ENCODE measurements around the gene KDM2B. TPM values are rescaled to one million over a fixed set of nuclear protein-coding genes. Genes with fewer than 3 reads are reported as not detected.

The KDM2B gene
- total RNA-seq, 2 donors from 2014 or later, result 18.1 to 39.3 TPM

GRCh38 chr12:121452985-121453360 lies 127.8 kb downstream of the KDM2B start:
- Histone ChIP-seq H3K27ac (no peak overlapping the region), H3K9me3 (no peaks in the 10 kb centered on the region), H3K4me1 (replicated peaks) (no peaks in the 10 kb centered on the region), H3K36me3 (no peaks in the 10 kb centered on the region), H3K4me3 (no peak overlapping the region), H3K27me3 (replicated peaks; ENCODE audit: insufficient read depth) (no peaks in the 10 kb centered on the region)
- WGBS, result 69% methylated on average over 10 of the region's 39 CpGs
- intact Hi-C loops (cut with DNase I), result no loop called here
- no peak for DNase-seq (ENCODE audit: low spot score)
- no peak for TF ChIP-seq POLR2A (IDR thresholded peaks at IDR 0.05)
- no peak for TF ChIP-seq POLR2AphosphoS5 (IDR thresholded peaks at IDR 0.05)
- TF ChIP-seq CTCF (IDR thresholded peaks at IDR 0.05), result no peak

GRCh38 chr12:121452340-121452984 lies 128.4 kb downstream of the KDM2B start:
- peak overlapping the region in 1 of 2 donors; percentile 17 for H3K4me3 ChIP-seq
- H3K36me3 ChIP-seq, result no peaks in the 10 kb centered on the region
- TF ChIP-seq POLR2AphosphoS5 (IDR thresholded peaks at IDR 0.05), result no peak
- no peak for TF ChIP-seq POLR2A (IDR thresholded peaks at IDR 0.05)
- no peak for TF ChIP-seq CTCF (IDR thresholded peaks at IDR 0.05)
- intact Hi-C loops (cut with DNase I), result no loop called here
- H3K27ac ChIP-seq, result peak overlapping the region; percentile 30 to 66
- H3K9me3 ChIP-seq, result no peaks in the 10 kb centered on the region
- WGBS, result 37% methylated on average over 35 of the region's 35 CpGs
- peak; percentile 73 for DNase-seq (ENCODE audit: low spot score)
- no peaks in the 10 kb centered on the region for H3K27me3 ChIP-seq (replicated peaks; ENCODE audit: insufficient read depth)
- no peaks in the 10 kb centered on the region for H3K4me1 ChIP-seq (replicated peaks)

GRCh38 chr12:121451961-121452339 lies 128.9 kb downstream of the KDM2B start:
- WGBS, result 11% methylated on average over 4 of the region's 4 CpGs
- TF ChIP-seq POLR2AphosphoS5 (IDR thresholded peaks at IDR 0.05), result no peak
- peak overlapping the region in 1 of 2 donors; percentile 17 for H3K4me3 ChIP-seq
- intact Hi-C loops (cut with DNase I), result no loop called here
- no peaks in the 10 kb centered on the region for H3K4me1 ChIP-seq (replicated peaks)
- H3K9me3 ChIP-seq, result no peaks in the 10 kb centered on the region
- H3K36me3 ChIP-seq, result no peaks in the 10 kb centered on the region
- peak overlapping the region; percentile 30 to 66 for H3K27ac ChIP-seq
- H3K27me3 ChIP-seq (replicated peaks; ENCODE audit: insufficient read depth), result no peaks in the 10 kb centered on the region
- DNase-seq (ENCODE audit: low spot score), result no peak

- H3K9me3 ChIP-seq, result no peaks in the 10 kb centered on the region
- DNase-seq (ENCODE audit: low spot score), result no peak
- no peaks in the 10 kb centered on the region for H3K36me3 ChIP-seq
- H3K27ac ChIP-seq, result no peak overlapping the region
- no peaks in the 10 kb centered on the region for H3K27me3 ChIP-seq (replicated peaks; ENCODE audit: insufficient read depth)
- 88% methylated on average over 16 of the region's 16 CpGs for WGBS
- intact Hi-C loops (cut with DNase I), result no loop called here
- H3K4me3 ChIP-seq, result no peak overlapping the region
- H3K4me1 ChIP-seq (replicated peaks), result no peaks in the 10 kb centered on the region
- no peak for TF ChIP-seq POLR2A (IDR thresholded peaks at IDR 0.05)
- no peak for TF ChIP-seq POLR2AphosphoS5 (IDR thresholded peaks at IDR 0.05)
- TF ChIP-seq CTCF (IDR thresholded peaks at IDR 0.05), result no peak
These were observed 132.0 kb downstream of the KDM2B start for GRCh38 chr12:121448771-121449315.

- TF ChIP-seq POLR2AphosphoS5 (IDR thresholded peaks at IDR 0.05), result no peak
- TF ChIP-seq POLR2A (IDR thresholded peaks at IDR 0.05), result no peak
- TF ChIP-seq CTCF (IDR thresholded peaks at IDR 0.05), result no peak
These were observed 134.1 kb downstream of the KDM2B start for GRCh38 chr12:121446750-121447149.

More at GRCh38 chr12:121446750-121447149, 134.1 kb downstream of the KDM2B start:
- Histone ChIP-seq H3K27ac (no peak overlapping the region), H3K4me3 (no peak overlapping the region), H3K36me3 (no peaks in the 10 kb centered on the region), H3K27me3 (replicated peaks; ENCODE audit: insufficient read depth) (no peaks in the 10 kb centered on the region), H3K9me3 (no peaks in the 10 kb centered on the region), H3K4me1 (replicated peaks) (no peaks in the 10 kb centered on the region)
- no peak for DNase-seq (ENCODE audit: low spot score)
- intact Hi-C loops (cut with DNase I), result no loop called here
- WGBS, result 92% methylated on average over 3 of the region's 3 CpGs

All from prostate gland (tissue), 2 donors.